ENCODE data around the gene MYBBP1A. TPM values are rescaled to one million over a fixed set of nuclear protein-coding genes. Genes with fewer than 3 reads are reported as not detected.

MYBBP1A gene
- total RNA-seq, 6 experiments from 2014 or later = 16.3 to 32.0 (median 23.7) TPM

- Histone ChIP-seq H3K36me3 (no peaks in the 10 kb centered on the region), H3K4me1 (peaks cover 0 to 22% (median 7%) of the 10 kb centered on the region in 4 donors), H3K4me3 (no peak overlapping the region), H3K27me3 (no peaks in the 10 kb centered on the region), H3K9me3 (no peaks in the 10 kb centered on the region), H3K27ac (no peak overlapping the region)
- TF ChIP-seq POLR2A (IDR thresholded peaks at IDR 0.05) = no peak
- no peak for TF ChIP-seq CTCF (IDR thresholded peaks at IDR 0.05)
- DNase-seq (no peak), ATAC-seq (no peak)
- 89% methylated on average over 11 of the region's 17 CpGs for WGBS (ENCODE audit: insufficient coverage, low coverage, low lambda C conversion rate, missing lambda C conversion rate)
- intact Hi-C loops (cut with DNase I) = no loop called here
These were observed 23.0 kb downstream of the MYBBP1A start for GRCh38 chr17:4531988-4532736.

DNA sequence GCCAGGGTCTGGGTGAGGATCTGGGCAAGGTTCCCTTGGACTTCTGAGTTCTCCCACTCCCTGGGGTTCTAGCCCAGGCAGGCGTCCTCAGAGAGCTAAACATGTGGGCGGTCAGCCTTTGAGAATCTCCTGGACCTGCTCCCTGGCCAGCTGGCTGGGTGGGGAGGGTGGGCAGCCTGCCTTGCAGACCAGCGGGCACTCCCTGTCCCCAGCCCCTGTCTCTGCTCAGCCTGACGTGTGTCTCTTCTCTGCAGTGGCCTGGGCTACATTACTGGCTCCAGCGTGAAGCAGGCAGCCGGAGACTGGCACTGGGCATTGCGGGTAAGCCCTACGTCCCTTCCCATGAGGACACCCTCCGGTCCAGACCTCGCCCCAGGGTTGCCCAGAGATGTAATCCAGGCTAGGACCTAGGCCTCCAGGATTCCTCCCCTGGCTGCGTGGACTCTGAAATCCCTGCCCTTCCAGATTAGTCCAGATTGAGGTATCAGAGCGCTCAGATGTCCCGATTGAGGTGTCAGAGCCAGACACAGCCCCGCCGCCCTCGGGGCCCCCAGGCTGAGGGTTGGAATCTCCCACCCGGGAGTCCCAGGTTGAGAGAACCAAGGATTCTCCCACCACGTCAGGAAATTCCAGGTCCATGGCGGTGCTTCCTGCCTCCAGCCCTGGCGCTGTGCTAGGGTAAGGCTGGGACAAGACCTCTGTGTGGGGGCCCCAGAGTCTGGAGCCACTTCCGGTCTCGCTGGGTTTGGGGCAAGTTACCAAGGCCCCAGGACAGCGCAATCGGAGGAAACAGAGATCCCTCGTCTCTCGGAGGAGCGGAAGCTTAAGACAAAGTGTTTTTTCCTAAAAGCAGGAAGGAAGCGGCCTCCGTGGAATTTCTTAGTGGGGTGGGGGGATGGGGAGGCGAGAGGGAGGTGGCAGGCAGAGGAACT lies 24.1 kb downstream of the MYBBP1A start:
- peak; percentile 30 to 54 (median 40) for ATAC-seq
- H3K27ac ChIP-seq = peak overlapping the region in 1 of 3 donors; percentile 21
- no peaks in the 10 kb centered on the region for H3K27me3 ChIP-seq
- peaks cover 0 to 18% (median 7%) of the 10 kb centered on the region in 4 donors for H3K4me1 ChIP-seq
- intact Hi-C loops (cut with DNase I) = no loop called here
- H3K36me3 ChIP-seq = no peaks in the 10 kb centered on the region
- no peaks in the 10 kb centered on the region for H3K9me3 ChIP-seq
- peak in 2 of 3 donors; percentile 57 to 65 for DNase-seq
- H3K4me3 ChIP-seq = no peak overlapping the region
- WGBS (ENCODE audit: insufficient coverage, low coverage, low lambda C conversion rate, missing lambda C conversion rate) = 69% methylated on average over 6 of the region's 30 CpGs
- TF ChIP-seq POLR2A (IDR thresholded peaks at IDR 0.05) (no peak), CTCF (IDR thresholded peaks at IDR 0.05) (no peak)

- intact Hi-C loops (cut with DNase I) = no loop called here
- Histone ChIP-seq H3K27me3 (no peaks in the 10 kb centered on the region), H3K36me3 (no peaks in the 10 kb centered on the region), H3K9me3 (no peaks in the 10 kb centered on the region), H3K4me3 (no peak overlapping the region), H3K4me1 (peaks cover 0 to 13% (median 7%) of the 10 kb centered on the region in 4 donors), H3K27ac (no peak overlapping the region)
- no peak for DNase-seq
- no peak for TF ChIP-seq POLR2A (IDR thresholded peaks at IDR 0.05)
- TF ChIP-seq CTCF (IDR thresholded peaks at IDR 0.05) = no peak
- ATAC-seq = no peak
- 69% methylated on average over 3 of the region's 13 CpGs for WGBS (ENCODE audit: insufficient coverage, low coverage, low lambda C conversion rate, missing lambda C conversion rate)
These were observed 25.5 kb downstream of the MYBBP1A start for GRCh38 chr17:4529533-4530152.

GRCh38 chr17:4527566-4528125 lies 27.5 kb downstream of the MYBBP1A start:
- no peaks in the 10 kb centered on the region for H3K9me3 ChIP-seq
- no peak overlapping the region for H3K4me3 ChIP-seq
- no peaks in the 10 kb centered on the region for H3K27me3 ChIP-seq
- ATAC-seq = no peak
- 84% methylated on average over 12 of the region's 12 CpGs for WGBS (ENCODE audit: insufficient coverage, low coverage, low lambda C conversion rate, missing lambda C conversion rate)
- TF ChIP-seq POLR2A (IDR thresholded peaks at IDR 0.05) (no peak), CTCF (IDR thresholded peaks at IDR 0.05) (no peak)
- intact Hi-C loops (cut with DNase I) = no loop called here
- H3K36me3 ChIP-seq = no peaks in the 10 kb centered on the region
- no peak overlapping the region for H3K27ac ChIP-seq
- no peak for DNase-seq
- no peaks in the 10 kb centered on the region for H3K4me1 ChIP-seq
